HCT116 (cell line): ENCODE measurements around the gene EML1.

Experiments used
- ATF3 ChIP-seq: IDR thresholded peaks from 2 replicates; pipeline ENCODE4 v1.6.1; 2012
- CTCF ChIP-seq, 3 experiments: fragments of 200-600 bp in 1 of 3; sonication (generic) in 1 of 3; IDR thresholded peaks in 2 of 3; conservative IDR thresholded peaks in 1 of 3; 2 replicates each; pipeline ENCODE4 v1.5.1; 2012 to 2017; ENCODE audit warnings: low read depth in 2 of 3, low read length in 2 of 3, antibody characterized with exemption in 1 of 3, borderline replicate concordance in 1 of 3, control low read depth in 1 of 3, mild to moderate bottlenecking in 1 of 3, mixed read lengths in 1 of 3, mixed run types in 1 of 3, moderate library complexity in 1 of 3; ENCODE audit not compliant: insufficient read depth in 1 of 3
- EZH2 ChIP-seq: fragments of 200-600 bp; sonication (generic); IDR thresholded peaks from 2 replicates; pipeline ENCODE4 v1.6.1; 2017; ENCODE audit warnings: antibody characterized with exemption, mixed run types
- EZH2phosphoT487 ChIP-seq: fragments of 200-600 bp; IDR thresholded peaks from 2 replicates; pipeline ENCODE4 v1.6.1; 2018; ENCODE audit warnings: antibody characterized with exemption, borderline replicate concordance
- JUND ChIP-seq: IDR thresholded peaks from 2 replicates; pipeline ENCODE4 v1.6.1; 2012
- POLR2A ChIP-seq: IDR thresholded peaks from 2 replicates; pipeline ENCODE4 v1.7.0; 2011; ENCODE audit warnings: borderline replicate concordance; ENCODE audit not compliant: insufficient read depth, insufficient read length; ENCODE audit errors: extremely low read depth
- POLR2AphosphoS5 ChIP-seq: IDR thresholded peaks from 2 replicates; pipeline ENCODE4 v1.6.1; 2011; ENCODE audit warnings: mild to moderate bottlenecking, low read depth, low read length, moderate library complexity
- SRF ChIP-seq: IDR thresholded peaks from 2 replicates; pipeline ENCODE4 v1.6.1; 2012; ENCODE audit warnings: low read depth
- YY1 ChIP-seq: IDR thresholded peaks from 2 replicates; pipeline ENCODE4 v1.6.1; 2011; ENCODE audit warnings: low read length, low read depth, moderate library complexity, mild to moderate bottlenecking; ENCODE audit not compliant: insufficient replicate concordance; ENCODE audit errors: extremely low read depth

- TF ChIP-seq SRF: no peak
- no peak for TF ChIP-seq YY1
- TF ChIP-seq CTCF (IDR thresholded peaks at IDR 0.05 in 2 of 3, conservative IDR thresholded peaks at IDR 0.05 in 1 of 3; ENCODE audit: borderline replicate concordance in 1 of 3, insufficient read depth in 1 of 3, low read depth in 2 of 3, low read length in 2 of 3): no peak
- TF ChIP-seq EZH2phosphoT487: no peak
- TF ChIP-seq EZH2: no peak
- TF ChIP-seq POLR2AphosphoS5: no peak
- TF ChIP-seq JUND: no peak
- no peak for TF ChIP-seq POLR2A
- TF ChIP-seq ATF3: no peak
These were observed 159.2 kb downstream of the EML1 start for GRCh38 chr14:99952453-99952852.
